ENCODE measurements around the gene IL26.

DNA sequence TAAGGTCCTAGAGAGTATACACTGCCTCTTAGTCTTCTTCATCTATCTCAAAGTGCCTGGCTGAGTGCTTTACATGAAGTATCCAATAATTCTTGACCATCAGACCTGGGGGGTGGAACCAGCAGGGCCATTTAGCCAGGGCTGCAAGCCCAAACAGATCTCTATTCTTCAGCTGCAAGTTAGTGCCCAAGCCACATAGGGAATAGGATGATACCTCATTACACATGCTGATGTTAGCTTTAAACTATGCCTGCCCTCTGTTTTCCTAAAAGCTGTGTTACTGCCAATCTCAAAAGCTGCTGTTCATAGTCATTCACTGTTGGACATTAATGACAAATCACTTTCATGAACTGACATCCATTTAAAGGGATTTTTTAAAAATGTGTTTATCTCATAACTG, 49.4 kb downstream of the IL26 start:
- no peak for TF ChIP-seq POLR2A (IDR thresholded peaks at IDR 0.05)
- TF ChIP-seq, protein P1, sequence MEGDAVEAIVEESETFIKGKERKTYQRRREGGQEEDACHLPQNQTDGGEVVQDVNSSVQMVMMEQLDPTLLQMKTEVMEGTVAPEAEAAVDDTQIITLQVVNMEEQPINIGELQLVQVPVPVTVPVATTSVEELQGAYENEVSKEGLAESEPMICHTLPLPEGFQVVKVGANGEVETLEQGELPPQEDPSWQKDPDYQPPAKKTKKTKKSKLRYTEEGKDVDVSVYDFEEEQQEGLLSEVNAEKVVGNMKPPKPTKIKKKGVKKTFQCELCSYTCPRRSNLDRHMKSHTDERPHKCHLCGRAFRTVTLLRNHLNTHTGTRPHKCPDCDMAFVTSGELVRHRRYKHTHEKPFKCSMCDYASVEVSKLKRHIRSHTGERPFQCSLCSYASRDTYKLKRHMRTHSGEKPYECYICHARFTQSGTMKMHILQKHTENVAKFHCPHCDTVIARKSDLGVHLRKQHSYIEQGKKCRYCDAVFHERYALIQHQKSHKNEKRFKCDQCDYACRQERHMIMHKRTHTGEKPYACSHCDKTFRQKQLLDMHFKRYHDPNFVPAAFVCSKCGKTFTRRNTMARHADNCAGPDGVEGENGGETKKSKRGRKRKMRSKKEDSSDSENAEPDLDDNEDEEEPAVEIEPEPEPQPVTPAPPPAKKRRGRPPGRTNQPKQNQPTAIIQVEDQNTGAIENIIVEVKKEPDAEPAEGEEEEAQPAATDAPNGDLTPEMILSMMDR (IDR thresholded peaks at IDR 0.05): no peak
- TF ChIP-seq EP300 (IDR thresholded peaks at IDR 0.05): no peak

All from gastroesophageal sphincter (tissue), 3 donors.